Stomach (tissue), 9 donors: Measurements from ENCODE around the gene TSNAXIP1. TPM values are rescaled to one million over a fixed set of nuclear protein-coding genes. Genes with fewer than 3 reads are reported as not detected.

ENCODE experiments used
- DNase-seq, 2 donors: peaks; one replicate each; pipeline versions ENCODE4 v3.0.0 to v3.0.0-alpha.2; 2013 to 2019
- H3K27ac ChIP-seq, 5 donors: fragments of 200-600 bp in 4 of 5; sonication (generic) in 4 of 5; one replicate each; pipeline ENCODE4 v1.5.1; 2013 to 2019; ENCODE audit warnings: mild to moderate bottlenecking in 1 of 5, moderate library complexity in 1 of 5
- H3K27me3 ChIP-seq, 3 donors: fragments of 200-600 bp; sonication (generic); one replicate each; pipeline ENCODE4 v1.5.1; 2017 to 2019; ENCODE audit warnings: mixed run types in 1 of 3
- H3K36me3 ChIP-seq, 4 donors: fragments of 200-600 bp; sonication (generic); 1 replicate in 3 of 4; 2 replicates in 1 of 4; pipeline ENCODE4 v1.5.1; 2016 to 2019
- H3K4me1 ChIP-seq, 4 donors: fragments of 200-600 bp; sonication (generic); one replicate each; pipeline ENCODE4 v1.5.1; 2016 to 2019
- H3K4me3 ChIP-seq, 4 donors: fragments of 200-600 bp; sonication (generic) in 3 of 4; one replicate each; pipeline ENCODE4 v1.5.1; 2016 to 2019; ENCODE audit warnings: mild to moderate bottlenecking in 1 of 4
- H3K9me3 ChIP-seq, 4 donors: fragments of 200-600 bp; sonication (generic); one replicate each; pipeline ENCODE4 v1.5.1; 2016 to 2019
- EP300 ChIP-seq: sonication (generic); formaldehyde crosslinking; IDR thresholded peaks from one replicate; pipeline ENCODE4 v1.6.1; 2017; ENCODE audit warnings: antibody characterized with exemption
- POLR2A ChIP-seq, 4 donors: fragments of 450-650 bp; IDR thresholded peaks; one replicate each; pipeline ENCODE4 v1.6.1; 2016; ENCODE audit warnings: antibody characterized with exemption in 4 of 4, control low read depth in 2 of 4, mild to moderate bottlenecking in 1 of 4, moderate library complexity in 1 of 4
- POLR2AphosphoS5 ChIP-seq, 3 donors: sonication (generic); formaldehyde crosslinking; IDR thresholded peaks; one replicate each; pipeline ENCODE4 v1.6.1; 2016; ENCODE audit warnings: antibody characterized with exemption in 3 of 3
- WGBS, 5 donors: extraction: QIAGEN DNeasy Blood & Tissue Kit in 3 of 5; methylation state at CpG; one replicate each; pipeline versions ENCODE4 v1.1.5 to v1.1.7; 2013 to 2018; 5-methylcytosine and 5-hydroxymethylcytosine counted together
- intact Hi-C: fragments of 100-400 bp; cut with DNase I; formaldehyde crosslinking; loops from one replicate; pipeline ENCODE4 v1.15.1; 2023; ENCODE audit warnings: low total_unique reads
- polyA plus RNA-seq, 3 donors: library from polyadenylated mRNA; stranded (reverse); fragments of 200-250 nt; gene quantifications; one replicate each; pipeline ENCODE4 v1.2.3, GENCODE V29; 2013
- total RNA-seq, 5 donors: library from RNA; depleted of rRNA; stranded (reverse); fragments of >200 nt; gene quantifications; one replicate each; pipeline versions ENCODE4 v1.1.0 to v1.2.3, GENCODE V29; 2014 to 2016
- TF ChIP-seq, protein P1 (sequence below), 7 experiments: fragments of 450-650 bp in 4 of 7; fragments of 200-600 bp in 3 of 7; sonication (generic) in 3 of 7; IDR thresholded peaks; one replicate each; pipeline ENCODE4 v1.5.1; 2016 to 2019; ENCODE audit warnings: antibody characterized with exemption in 7 of 7, control low read depth in 2 of 7, mild to moderate bottlenecking in 1 of 7
- donor health status: healthy with polysubstance abuse.
- donor health status: Bipolar disorder and iron deficiency.
- donor health status: healthy.

Gene TSNAXIP1
- total and polyA plus RNA-seq, 8 donors = 0.45 to 25.7 (median 1.2) TPM; not detected in 1

DNA sequence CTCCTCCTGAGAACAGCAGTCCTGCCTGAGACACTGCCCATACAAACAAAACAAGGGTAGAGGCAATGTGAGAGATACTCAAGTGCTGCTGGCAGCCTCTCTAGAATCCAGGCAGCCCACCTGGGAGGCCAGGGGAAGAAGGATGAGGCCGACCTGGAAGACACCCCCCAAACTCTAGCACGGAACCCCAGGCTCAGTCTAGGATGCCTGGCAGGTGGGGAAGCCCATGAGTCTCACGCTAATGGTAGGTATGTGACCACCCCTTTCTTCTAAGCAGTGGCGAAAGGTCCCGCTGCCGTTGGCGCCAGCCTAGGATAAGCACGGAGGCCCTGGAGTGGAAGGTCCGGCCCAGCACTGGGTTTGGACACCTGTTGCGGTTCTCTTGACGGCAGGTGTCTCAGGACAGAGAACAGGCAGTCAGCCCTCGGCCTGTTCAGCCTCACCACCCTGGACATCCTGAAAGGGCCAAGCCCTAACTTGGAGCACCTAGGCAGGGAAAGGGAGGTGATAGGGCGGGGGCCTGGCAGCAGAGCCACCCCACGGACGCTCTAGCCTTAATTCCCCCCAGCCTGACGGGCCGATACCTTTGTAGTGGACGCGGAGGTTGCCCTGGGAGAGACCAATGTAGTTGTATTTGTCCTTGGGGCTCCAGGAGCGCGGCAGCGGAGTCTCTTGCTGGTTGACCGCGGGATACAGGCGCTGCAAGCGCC lies 816 bp upstream of the TSNAXIP1 start:
- intact Hi-C loops = no loop called here
- H3K4me1 ChIP-seq = peaks cover 18 to 53% (median 35%) of the 10 kb centered on the region in 4 donors
- peak overlapping the region; percentile 78 to 94 (median 87) for H3K27ac ChIP-seq
- WGBS, 5 donors = 0 to 3% (median 1%) methylated on average over 15 to 26 of the region's 26 CpGs
- H3K36me3 ChIP-seq = peaks cover 4 to 31% (median 30%) of the 10 kb centered on the region in 4 donors
- H3K27me3 ChIP-seq = no peaks in the 10 kb centered on the region
- H3K9me3 ChIP-seq = no peaks in the 10 kb centered on the region
- peak in 1 of 2 donors; percentile 20 for DNase-seq
- peak overlapping the region; percentile 95 to 99 (median 97) for H3K4me3 ChIP-seq
- TF ChIP-seq EP300 = no peak
- no peak for TF ChIP-seq POLR2A (IDR thresholded peaks at IDR 0.05)
- no peak for TF ChIP-seq POLR2AphosphoS5 (IDR thresholded peaks at IDR 0.05)
- TF ChIP-seq, protein P1, sequence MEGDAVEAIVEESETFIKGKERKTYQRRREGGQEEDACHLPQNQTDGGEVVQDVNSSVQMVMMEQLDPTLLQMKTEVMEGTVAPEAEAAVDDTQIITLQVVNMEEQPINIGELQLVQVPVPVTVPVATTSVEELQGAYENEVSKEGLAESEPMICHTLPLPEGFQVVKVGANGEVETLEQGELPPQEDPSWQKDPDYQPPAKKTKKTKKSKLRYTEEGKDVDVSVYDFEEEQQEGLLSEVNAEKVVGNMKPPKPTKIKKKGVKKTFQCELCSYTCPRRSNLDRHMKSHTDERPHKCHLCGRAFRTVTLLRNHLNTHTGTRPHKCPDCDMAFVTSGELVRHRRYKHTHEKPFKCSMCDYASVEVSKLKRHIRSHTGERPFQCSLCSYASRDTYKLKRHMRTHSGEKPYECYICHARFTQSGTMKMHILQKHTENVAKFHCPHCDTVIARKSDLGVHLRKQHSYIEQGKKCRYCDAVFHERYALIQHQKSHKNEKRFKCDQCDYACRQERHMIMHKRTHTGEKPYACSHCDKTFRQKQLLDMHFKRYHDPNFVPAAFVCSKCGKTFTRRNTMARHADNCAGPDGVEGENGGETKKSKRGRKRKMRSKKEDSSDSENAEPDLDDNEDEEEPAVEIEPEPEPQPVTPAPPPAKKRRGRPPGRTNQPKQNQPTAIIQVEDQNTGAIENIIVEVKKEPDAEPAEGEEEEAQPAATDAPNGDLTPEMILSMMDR (IDR thresholded peaks at IDR 0.05) = no peak

DNA sequence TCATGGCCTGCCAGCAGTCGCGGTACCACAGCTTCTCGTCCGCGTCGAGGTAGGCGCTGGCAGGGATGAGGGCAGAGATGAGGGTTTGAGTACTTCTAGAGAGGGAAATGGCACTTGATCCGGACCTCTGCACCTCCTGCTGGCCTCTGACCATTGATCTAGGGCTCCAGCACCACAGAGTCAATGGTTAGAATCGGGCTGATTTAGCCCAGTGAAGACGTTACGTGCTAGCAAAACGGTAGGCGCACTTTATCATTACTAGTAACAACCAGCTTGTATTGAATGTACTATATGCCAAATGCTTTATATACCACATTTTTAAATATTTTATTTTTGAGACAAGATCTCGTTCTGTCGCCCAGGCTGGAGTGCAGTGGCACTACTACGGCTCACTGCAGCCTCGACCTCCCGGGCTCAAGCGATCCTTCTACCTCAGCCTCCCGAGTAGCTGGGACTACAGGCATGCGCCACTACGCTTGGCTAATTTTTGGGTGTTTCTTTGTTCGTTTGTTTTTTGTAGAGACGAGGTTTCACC lies 526 bp downstream of the TSNAXIP1 start:
- TF ChIP-seq EP300 (no peak), POLR2AphosphoS5 (IDR thresholded peaks at IDR 0.05) (no peak), POLR2A (IDR thresholded peaks at IDR 0.05) (no peak)
- TF ChIP-seq, protein P1 (IDR thresholded peaks at IDR 0.05) = no peak
- H3K4me1 ChIP-seq = peaks cover 18 to 40% (median 28%) of the 10 kb centered on the region in 4 donors
- WGBS, 5 donors = 25 to 41% (median 28%) methylated on average over 17 to 24 of the region's 24 CpGs
- peak overlapping the region; percentile 95 to 99 (median 97) for H3K4me3 ChIP-seq
- H3K36me3 ChIP-seq = peaks cover 0 to 18% (median 17%) of the 10 kb centered on the region in 4 donors
- intact Hi-C loops = no loop called here
- no peak for DNase-seq
- H3K27me3 ChIP-seq = no peaks in the 10 kb centered on the region
- peak overlapping the region; percentile 79 to 94 (median 87) for H3K27ac ChIP-seq
- no peaks in the 10 kb centered on the region for H3K9me3 ChIP-seq

DNA sequence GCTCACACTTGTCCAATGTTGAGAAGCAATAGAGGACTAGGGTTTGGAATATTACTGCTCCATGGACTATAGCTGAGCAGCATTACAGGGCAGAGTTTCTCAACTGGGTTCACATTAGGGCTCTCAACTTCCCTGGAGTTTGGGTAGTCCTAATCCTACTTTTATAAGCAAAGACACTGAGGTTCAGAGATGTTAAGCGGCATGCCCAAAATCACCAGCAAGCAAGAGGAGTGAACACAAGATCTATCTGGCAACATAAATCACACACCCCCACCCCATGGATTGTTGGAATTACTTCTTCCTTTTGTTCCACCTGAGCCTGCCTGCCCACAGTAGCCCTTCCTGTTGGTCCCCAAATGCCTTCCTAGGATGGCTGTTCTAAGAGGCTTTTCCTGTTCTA lies 5.2 kb downstream of the TSNAXIP1 start:
- intact Hi-C loops = loop anchor here (10.0 kb wide), 1 partner anchor 223 kb away; no protein-coding TSS in a partner anchor
- Histone ChIP-seq H3K9me3 (no peaks in the 10 kb centered on the region), H3K36me3 (no peaks in the 10 kb centered on the region), H3K27me3 (no peaks in the 10 kb centered on the region), H3K27ac (no peak overlapping the region), H3K4me3 (no peak overlapping the region), H3K4me1 (peaks cover 5 to 15% (median 10%) of the 10 kb centered on the region in 4 donors)
- DNase-seq = no peak
- TF ChIP-seq, protein P1 (IDR thresholded peaks at IDR 0.05) = no peak
- TF ChIP-seq POLR2AphosphoS5 (IDR thresholded peaks at IDR 0.05) (no peak), POLR2A (IDR thresholded peaks at IDR 0.05) (no peak), EP300 (no peak)
- WGBS, 5 donors = 93 to 100% (median 100%) methylated on average over 1 of the region's 1 CpG

- WGBS, 5 donors = 75 to 86% (median 80%) methylated on average over 8 of the region's 8 CpGs
- H3K9me3 ChIP-seq = no peaks in the 10 kb centered on the region
- H3K36me3 ChIP-seq = no peaks in the 10 kb centered on the region
- intact Hi-C loops = loop anchor here (10.0 kb wide), 1 partner anchor 220 kb away; no protein-coding TSS in a partner anchor
- H3K27ac ChIP-seq = no peak overlapping the region
- no peak for DNase-seq
- TF ChIP-seq EP300 = no peak
- no peak for TF ChIP-seq POLR2A (IDR thresholded peaks at IDR 0.05)
- TF ChIP-seq POLR2AphosphoS5 (IDR thresholded peaks at IDR 0.05) = no peak
- TF ChIP-seq, protein P1 (IDR thresholded peaks at IDR 0.05) = no peak
- H3K27me3 ChIP-seq = no peaks in the 10 kb centered on the region
- peaks cover 0 to 9% (median 3%) of the 10 kb centered on the region in 4 donors for H3K4me1 ChIP-seq
- H3K4me3 ChIP-seq = no peak overlapping the region
Observed at GRCh38 chr16:67814567-67814966, 7.9 kb downstream of the TSNAXIP1 start.
